SK-N-DZ (cell line): ENCODE measurements around the gene AP2A2.

Experiments used
- DNase-seq: peaks from one replicate; pipeline ENCODE4 v3.0.0-alpha.2; 2015; ENCODE audit warnings: low spot score

Gene AP2A2

GRCh38 chr11:924406-925157 lies 1.1 kb upstream of the AP2A2 start:
- DNase-seq, result peak; percentile 65

DNA sequence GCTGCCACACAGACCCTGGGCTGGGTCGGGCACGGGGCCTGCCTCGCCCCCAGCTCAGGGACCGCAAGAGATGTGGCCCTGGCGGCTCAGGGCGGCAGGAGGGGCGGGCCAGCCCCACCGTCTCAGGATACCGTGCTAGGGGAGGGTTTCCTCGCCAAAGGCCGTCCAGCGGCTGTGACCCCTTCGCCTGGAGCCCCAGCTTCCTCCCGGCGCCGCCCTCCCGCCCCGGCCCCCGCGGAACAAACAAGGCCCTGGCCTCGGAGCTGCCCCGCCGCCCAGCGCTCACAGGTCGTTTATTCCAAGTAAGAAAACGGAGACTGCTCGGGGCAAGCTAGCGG lies 543 bp upstream of the AP2A2 start:
- DNase-seq, result no peak

DNA sequence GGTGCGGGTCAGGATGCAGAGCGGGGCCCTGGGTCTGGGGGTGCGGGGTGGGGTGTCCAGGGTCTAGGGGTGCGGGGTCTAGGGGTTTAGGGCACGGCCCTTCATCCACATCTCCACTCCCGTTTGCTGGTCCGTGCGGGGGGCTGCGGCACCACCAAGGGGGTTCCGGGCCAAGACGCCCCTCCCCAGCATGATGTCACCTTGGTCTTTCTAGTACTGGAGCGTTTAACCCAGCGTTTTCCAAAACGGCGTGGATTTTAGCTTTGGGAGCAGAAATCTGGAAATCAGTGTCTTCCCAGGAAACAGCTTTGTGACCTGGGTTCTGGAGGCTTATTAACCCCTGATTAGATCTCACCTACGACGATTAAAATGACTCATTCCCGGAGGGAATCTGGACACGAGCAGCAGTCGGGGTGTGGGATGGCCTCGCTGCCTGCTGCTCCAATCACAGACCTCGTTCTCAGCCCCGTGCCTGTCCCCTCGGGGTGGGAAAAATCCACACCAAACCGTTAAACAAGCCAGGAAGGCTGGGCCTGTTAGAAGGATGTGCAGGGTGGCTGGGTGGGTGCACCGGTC lies 759 bp downstream of the AP2A2 start:
- DNase-seq, result peak; percentile 58

DNA sequence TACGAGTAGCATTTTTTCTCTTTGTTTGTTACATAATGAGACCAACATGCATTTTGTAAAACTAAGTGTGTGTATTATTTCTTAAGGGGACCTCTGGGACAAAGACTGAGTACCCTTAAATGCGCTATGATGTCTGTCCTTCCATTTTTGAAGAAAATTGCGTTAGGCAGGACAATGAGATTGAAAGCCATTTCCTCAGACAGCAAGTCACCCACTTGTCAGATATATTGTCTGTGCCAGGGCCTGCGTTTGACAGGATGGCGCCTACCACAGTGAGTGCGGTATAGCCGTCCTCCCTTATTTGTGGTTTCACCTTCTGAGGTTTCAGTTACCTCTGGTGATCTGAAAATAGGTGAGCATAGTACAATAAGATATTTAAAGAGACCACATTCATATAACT lies 2.2 kb downstream of the AP2A2 start:
- no peak for DNase-seq

- no peak for DNase-seq
These were observed 3.1 kb downstream of the AP2A2 start for GRCh38 chr11:928786-929185.

GRCh38 chr11:929405-929804 lies 3.7 kb downstream of the AP2A2 start:
- no peak for DNase-seq

- no peak for DNase-seq
These were observed 5.7 kb downstream of the AP2A2 start for GRCh38 chr11:931385-931784.

DNA sequence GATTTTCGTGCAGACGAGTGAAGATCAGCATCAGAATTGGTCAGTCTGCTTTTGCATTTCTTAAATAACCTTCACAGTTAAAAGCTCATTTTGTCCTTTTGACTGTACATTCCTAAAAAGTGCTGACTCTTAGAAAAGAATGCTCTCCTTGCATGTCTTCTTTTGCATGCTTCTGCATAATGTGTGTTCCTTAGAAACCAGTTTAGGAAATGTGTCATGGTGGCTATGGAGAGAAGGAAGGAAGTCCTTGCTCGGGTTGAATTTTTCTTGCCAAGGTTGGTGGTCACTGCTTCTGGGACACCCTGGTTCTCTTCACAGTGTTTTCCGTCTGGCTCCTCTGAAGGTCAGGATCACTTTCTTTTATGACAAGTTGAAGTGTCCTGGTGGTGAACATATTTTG lies 6.8 kb downstream of the AP2A2 start:
- no peak for DNase-seq

- DNase-seq, result no peak
These were observed 7.6 kb downstream of the AP2A2 start for GRCh38 chr11:933142-933851.

- no peak for DNase-seq
These were observed 8.3 kb downstream of the AP2A2 start for GRCh38 chr11:933936-934335.

DNA sequence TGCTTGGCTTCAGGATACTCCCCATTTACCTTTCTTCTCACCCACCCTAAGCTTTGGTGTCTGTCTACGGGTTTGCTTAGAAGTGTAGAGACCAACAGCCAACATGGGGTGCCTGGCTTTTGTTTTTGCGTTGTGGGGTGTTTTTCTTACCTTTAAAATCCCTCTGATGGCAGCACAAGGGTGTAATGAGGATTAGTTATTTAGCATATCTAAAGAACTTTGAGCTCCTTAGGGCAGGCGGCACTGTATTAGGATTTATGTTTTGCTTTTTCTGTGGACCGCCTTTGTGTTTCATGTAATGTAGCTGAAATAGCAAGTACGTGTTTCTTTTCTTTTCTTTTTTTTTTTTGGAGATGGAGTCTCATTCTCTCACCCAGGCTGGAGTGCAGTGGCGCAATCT lies 8.9 kb downstream of the AP2A2 start:
- DNase-seq, result no peak

- no peak for DNase-seq
These were observed 10.5 kb downstream of the AP2A2 start for GRCh38 chr11:936199-936598.

DNA sequence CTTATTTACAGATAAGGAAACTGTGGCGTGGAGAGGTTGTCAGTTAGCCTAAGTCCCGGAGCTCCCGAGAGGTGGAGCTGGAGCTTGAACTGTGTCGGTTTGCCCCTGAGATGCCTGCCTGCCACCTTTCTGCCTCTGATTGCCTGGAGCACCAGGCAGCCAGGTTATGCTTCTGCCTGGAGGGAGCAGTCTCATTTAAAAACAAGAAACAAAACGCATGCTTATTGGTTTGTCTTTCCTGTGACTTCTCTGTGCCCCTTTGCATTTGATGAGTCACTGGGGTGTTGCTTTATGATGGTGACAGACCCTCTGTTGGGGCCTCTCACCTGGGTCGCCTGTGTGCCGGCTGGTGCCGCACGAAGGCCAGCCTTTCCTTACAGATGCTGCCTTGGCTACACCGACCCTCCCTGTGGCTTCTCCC lies 12.2 kb downstream of the AP2A2 start:
- no peak for DNase-seq

DNA sequence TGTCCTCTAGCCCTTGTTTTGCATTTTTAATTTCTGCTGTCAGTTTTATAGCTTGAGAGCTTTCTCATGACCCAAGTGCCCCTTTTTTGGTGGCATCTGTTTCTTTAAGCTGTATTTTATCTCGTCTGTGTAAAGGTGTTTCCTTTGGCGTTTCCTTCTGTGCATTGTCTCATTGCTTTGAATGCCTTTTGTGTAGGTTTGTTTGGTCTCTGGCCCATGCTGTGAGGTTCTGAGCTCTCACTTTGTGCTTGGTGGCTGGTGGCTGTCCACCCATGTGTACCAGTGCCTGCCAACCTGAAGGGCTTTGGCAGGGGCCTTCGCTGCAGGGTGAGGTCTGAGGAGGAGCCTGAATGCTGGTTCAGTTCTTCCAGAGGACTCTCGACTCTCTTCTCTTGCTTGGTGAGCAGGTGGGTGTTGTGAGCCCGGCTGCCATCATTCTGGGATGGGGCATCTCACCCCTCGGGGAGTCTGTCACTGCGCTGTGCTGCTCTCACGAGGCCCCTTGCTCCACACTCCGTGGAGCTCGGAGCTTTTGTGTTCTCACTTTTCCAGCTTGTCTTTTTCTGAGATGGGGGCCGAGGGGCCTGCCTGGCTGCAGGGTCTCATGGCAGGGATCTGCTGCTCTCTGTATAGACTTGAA lies 14.9 kb downstream of the AP2A2 start:
- no peak for DNase-seq

DNA sequence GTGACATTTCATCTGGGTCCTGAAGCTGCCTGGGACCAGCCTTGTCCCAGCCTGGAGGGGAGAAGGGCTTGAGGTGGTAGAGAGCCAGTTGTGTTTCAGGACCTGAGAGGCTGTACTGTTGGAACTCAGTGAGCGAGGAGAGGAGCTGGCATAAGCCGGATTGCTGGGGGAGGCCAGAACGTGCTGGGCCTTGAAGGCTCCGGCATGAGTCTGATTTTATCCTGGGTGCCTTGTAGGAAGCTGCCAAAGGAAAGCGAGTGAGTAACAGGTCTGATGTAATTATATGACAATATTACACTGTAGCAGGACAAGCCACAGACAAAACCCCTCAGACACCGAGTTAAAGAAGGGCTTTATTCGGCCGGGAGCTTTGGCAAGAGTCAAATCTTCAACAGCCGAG lies 17.2 kb downstream of the AP2A2 start:
- no peak for DNase-seq

- DNase-seq, result no peak
These were observed 19.2 kb downstream of the AP2A2 start for GRCh38 chr11:944711-945470.

DNA sequence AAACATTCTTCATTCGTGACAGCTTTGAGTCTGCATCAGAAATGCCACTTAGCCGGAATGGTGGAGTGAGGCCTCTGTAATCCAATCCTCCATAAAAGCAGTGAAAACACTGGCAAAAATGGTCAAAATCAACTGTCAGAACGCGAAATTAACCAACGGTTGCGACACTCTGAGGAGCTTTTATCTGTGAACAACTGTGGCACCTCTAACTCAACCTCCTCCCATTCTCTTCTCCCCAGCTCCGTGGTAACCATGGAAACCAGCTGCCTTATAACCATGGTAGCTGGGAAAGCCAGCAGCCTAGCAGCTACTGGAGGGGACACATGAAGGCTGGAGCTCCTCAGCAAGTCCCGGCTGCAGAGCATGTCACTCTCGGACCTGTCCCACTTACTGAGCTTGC lies 20.3 kb downstream of the AP2A2 start:
- DNase-seq, result peak; percentile 17

DNA sequence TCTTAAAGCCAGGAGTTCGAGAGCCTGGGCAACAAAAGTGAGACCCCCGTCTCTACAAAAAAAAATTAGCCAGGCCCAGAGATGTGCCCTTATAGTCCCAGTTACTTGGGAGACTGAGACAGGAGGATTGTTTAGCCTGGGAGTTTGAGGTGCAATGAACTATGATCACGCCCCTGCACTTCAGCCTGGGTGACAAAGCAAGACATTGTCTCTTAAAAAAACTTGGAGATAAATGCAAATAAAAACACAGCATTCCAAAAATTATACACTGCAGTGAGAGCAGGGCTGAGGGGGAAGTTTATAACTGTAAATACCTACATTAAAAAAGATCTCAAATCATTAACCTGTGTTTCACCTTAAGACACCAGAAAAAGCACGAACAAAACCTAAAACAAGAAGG lies 22.1 kb downstream of the AP2A2 start:
- DNase-seq, result no peak

GRCh38 chr11:951507-951906 lies 25.8 kb downstream of the AP2A2 start:
- DNase-seq, result no peak

- peak; percentile 23 for DNase-seq
These were observed 27.0 kb downstream of the AP2A2 start for GRCh38 chr11:952406-953385.

DNA sequence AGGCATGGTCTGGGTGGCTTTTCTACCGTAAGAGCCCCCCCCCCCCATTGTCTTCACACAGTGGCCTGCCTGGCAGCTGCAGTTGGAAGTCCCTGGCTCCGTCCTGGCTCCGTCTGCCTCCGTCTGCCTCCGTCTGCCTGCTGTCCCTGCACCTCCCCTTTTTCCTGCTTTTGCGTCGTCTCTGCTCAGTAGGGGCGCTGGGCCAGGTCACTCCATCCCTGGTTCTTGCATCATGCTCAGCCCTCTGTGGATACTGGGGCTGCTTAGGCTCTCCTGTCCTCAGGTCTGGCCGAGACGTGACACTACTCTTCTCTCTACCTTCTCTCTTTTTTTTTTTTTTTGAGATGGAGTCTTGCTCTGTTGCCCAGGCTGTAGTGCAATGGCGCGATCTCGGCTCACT lies 27.8 kb downstream of the AP2A2 start:
- no peak for DNase-seq
